ENCODE data around the gene PNLIPRP2.

DNA sequence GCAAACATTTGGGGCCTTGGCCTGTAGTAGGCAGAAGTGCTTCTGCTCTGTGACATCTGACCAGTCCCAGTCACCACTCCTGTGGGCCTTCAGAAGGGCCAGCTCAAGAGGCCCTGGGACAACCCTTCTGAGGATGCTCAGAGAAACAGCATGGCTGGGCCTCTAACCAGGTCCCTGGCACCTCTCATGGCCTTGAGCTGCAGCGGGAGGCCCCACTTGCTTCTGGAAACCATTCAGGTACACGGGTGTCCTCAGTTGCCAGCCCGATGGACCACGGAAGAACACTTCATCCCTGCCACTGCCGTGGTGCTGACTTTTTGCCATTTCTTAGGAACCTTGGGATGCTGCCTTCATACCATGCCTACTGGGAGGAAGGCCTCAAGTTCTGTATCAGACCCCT is 64.0 kb downstream of the PNLIPRP2 start:
- TF ChIP-seq, protein P1, sequence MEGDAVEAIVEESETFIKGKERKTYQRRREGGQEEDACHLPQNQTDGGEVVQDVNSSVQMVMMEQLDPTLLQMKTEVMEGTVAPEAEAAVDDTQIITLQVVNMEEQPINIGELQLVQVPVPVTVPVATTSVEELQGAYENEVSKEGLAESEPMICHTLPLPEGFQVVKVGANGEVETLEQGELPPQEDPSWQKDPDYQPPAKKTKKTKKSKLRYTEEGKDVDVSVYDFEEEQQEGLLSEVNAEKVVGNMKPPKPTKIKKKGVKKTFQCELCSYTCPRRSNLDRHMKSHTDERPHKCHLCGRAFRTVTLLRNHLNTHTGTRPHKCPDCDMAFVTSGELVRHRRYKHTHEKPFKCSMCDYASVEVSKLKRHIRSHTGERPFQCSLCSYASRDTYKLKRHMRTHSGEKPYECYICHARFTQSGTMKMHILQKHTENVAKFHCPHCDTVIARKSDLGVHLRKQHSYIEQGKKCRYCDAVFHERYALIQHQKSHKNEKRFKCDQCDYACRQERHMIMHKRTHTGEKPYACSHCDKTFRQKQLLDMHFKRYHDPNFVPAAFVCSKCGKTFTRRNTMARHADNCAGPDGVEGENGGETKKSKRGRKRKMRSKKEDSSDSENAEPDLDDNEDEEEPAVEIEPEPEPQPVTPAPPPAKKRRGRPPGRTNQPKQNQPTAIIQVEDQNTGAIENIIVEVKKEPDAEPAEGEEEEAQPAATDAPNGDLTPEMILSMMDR (conservative IDR thresholded peaks at IDR 0.05; ENCODE audit: low read length), result no peak
- no peak for TF ChIP-seq EZH2phosphoT487 (IDR thresholded peaks at IDR 0.05; ENCODE audit: borderline replicate concordance, low read depth, low read length)
